D721Med (cell line): ENCODE data around the gene VPS37B.

Experiments
- DNase-seq: peaks from one replicate; pipeline ENCODE4 v3.0.0; 2011; ENCODE audit warnings: low spot score; ENCODE audit not compliant: insufficient read length
- FAIRE-seq: peaks from 2 replicates; lab custom pipeline; 2011; peaks lifted over from hg19 to GRCh38; lab: Jason Lieb, UNC
- TF ChIP-seq, protein P1 (sequence below): IDR thresholded peaks from 2 replicates; pipeline ENCODE4 v1.5.1; 2012; ENCODE audit warnings: mild to moderate bottlenecking, control low read depth; ENCODE audit not compliant: insufficient read depth; ENCODE audit errors: missing control alignments

Gene VPS37B

DNA sequence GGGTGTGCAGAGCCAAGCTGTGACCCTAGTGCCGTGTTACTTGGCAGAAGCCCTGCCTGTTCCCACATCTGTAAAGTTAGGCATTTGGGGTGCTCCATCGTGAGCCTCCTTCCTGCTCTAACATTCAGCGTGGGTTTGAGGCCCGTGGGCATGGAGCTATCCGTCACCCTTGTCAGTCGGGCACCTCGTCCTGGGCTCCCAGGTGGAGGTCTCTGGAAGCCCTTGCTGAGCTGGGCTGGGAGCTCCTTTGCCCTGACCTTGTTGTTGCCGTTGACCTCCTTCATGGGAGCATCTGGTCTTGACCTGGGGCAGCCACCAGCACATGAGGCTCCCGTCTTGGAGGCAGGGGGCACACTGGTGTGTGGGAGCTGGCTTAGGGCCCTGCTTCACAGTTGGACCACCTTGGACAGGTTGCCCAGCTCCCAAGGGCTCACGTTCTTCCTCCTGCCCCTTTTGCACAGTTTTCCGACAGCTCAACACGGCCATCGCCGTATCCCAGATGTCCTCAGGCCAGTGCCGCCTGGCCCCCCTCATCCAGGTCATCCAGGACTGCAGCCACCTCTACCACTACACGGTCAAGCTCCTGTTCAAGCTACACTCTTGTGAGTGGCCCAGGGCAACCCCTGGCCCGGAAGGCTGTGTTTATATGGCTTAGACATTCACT lies 42.2 kb downstream of the VPS37B start:
- FAIRE-seq (no peak), DNase-seq (no peak)
- TF ChIP-seq, protein P1, sequence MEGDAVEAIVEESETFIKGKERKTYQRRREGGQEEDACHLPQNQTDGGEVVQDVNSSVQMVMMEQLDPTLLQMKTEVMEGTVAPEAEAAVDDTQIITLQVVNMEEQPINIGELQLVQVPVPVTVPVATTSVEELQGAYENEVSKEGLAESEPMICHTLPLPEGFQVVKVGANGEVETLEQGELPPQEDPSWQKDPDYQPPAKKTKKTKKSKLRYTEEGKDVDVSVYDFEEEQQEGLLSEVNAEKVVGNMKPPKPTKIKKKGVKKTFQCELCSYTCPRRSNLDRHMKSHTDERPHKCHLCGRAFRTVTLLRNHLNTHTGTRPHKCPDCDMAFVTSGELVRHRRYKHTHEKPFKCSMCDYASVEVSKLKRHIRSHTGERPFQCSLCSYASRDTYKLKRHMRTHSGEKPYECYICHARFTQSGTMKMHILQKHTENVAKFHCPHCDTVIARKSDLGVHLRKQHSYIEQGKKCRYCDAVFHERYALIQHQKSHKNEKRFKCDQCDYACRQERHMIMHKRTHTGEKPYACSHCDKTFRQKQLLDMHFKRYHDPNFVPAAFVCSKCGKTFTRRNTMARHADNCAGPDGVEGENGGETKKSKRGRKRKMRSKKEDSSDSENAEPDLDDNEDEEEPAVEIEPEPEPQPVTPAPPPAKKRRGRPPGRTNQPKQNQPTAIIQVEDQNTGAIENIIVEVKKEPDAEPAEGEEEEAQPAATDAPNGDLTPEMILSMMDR: no peak

DNA sequence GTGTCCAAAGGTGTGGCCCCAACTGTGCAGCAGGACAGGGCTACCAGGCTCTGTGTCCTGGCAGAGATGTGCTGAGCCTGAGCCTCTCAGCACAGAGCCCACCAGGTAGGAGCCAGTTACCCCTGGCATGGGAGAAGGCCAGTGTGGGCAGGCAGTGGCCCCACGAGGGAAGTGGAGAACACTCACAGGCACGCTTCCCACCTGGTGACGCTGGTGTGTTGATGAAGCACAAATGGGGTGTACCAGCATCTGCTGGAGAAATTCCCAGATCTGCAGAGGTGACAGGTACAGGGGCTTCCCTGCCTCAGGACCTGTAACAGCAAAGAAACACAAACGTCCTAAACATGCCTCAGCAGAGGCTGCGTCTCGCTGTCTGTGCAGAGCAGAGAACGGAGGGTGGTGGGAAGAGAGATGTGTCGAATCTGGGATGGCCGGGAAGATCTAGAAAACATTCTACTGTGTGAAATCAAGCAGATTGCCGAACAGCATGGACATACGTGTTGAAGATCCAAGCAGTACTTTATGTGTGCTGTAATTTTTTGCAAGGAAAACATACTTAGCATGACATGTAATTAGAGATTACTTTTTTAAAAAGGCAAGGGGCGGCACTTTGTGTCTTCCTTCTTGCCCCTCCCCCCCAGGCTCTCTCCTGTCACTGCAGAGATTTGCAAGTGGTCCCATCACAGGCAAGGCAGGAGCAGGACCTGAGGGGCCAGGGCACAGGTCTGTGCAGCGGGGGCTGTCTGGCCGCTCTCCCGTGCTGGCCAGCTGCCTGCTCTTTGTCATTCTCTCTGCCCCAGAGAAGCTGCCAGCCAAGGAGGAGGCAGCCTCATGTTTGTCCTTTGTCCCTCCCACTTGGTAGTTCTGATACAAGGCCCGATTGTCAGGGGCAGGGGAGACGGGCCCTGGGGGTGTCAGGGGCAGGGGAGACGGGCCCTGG lies 43.3 kb downstream of the VPS37B start:
- FAIRE-seq: no peak

DNA sequence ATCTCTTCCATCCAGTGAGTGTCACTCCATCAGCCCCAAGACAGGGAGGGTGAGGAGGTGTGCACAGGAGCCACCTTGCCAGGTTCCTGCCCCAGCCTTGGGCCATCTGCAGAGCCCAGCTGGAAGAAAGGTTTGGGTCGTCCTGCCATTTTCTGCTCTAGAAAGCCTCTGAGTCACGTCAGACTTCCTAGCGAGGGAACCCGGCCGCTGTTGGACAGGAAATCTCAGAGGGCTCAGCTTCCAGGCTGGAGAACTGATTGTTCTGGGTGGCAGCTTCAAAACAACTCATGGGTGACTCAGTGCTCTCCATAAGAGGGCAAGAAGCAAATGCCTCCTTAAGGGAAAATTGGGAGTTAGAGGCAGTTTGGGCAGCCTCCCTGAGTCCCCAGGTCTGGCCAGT lies 44.1 kb downstream of the VPS37B start:
- no peak for DNase-seq
- FAIRE-seq: no peak
- TF ChIP-seq, protein P1: no peak

More for the DNA sequence above, 43.3 kb downstream of the VPS37B start:
- no peak for DNase-seq
- TF ChIP-seq, protein P1: no peak

- TF ChIP-seq, protein P1: no peak
- no peak for FAIRE-seq
- DNase-seq: no peak
These were observed 45.1 kb downstream of the VPS37B start for GRCh38 chr12:122850695-122851350.

DNA sequence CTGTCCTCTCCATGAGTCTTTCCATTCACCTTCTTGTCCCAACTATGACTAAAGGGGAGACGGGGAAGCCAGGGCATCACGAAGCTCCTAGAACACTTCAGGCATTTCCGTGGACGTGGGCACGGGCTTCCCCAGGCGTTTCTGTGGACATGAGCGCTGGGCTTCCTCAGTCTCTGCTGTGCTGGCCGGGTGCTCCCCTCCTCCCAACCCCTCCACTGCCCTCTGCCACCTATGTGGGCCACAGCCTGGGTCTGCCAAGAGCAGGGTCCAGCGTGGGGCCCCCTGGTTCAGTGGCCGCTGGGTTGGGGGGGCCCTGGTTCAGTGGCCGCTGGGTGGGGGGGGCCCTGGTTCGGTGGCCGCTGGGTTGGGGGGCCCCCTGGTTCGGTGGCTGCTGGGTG lies 45.9 kb downstream of the VPS37B start:
- TF ChIP-seq, protein P1: no peak
- FAIRE-seq: no peak

DNA sequence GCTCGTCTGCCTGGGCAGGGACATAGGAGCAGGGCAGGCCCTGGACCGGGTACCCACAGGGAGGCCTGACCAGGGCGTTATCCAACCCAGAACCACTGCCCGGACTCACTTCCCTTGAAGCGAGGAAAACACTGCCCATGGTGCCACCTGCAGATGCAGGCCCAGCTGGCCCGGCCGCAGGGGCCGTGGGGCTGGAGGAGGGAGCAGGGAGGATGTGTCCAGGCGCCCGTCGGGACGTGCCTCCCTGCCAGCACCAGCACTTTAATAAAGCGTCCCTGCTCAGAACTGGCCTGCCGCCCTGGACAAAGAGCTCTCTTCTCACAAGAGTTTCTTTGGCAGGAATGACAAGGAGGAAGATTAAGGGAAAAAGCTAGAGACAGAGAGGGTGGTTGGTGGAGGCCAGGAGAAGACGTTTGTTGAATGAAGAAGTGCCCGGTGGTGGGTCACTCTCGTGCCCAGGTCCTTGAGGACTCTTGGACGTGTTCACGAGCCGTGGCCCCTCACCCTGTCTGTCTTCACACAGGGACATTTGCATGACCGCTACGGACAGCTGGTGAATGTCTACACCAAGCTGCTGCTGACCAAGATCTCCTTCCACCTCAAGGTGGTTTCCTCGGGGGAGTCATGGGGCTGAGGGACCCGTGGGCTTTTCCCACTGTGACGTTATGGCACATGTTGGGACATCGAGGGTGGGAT lies 46.4 kb downstream of the VPS37B start:
- FAIRE-seq: no peak
- TF ChIP-seq, protein P1: no peak
- DNase-seq: no peak

More for the DNA sequence above, 45.9 kb downstream of the VPS37B start:
- DNase-seq: no peak
